H54 (cell line): ENCODE results near the gene PSORS1C1.
A peak's percentile ranks its signal among the peaks of the same experiment; 100 is the strongest.

Source experiments
- DNase-seq: peaks from one replicate; pipeline ENCODE4 v3.0.0; 2011; ENCODE audit warnings: low spot score, mixed read lengths; ENCODE audit not compliant: insufficient read length
- FAIRE-seq: peaks from 3 replicates; lab custom pipeline; 2011; peaks lifted over from hg19 to GRCh38; lab: Jason Lieb, UNC
- POLR2A ChIP-seq: IDR thresholded peaks from 2 replicates; pipeline ENCODE4 v1.6.1; 2011; ENCODE audit warnings: low read depth, mild to moderate bottlenecking, low read length

Gene PSORS1C1

GRCh38 chr6:31125586-31126363 lies 11.2 kb downstream of the PSORS1C1 start:
- DNase-seq = no peak
- no peak for FAIRE-seq
- no peak for TF ChIP-seq POLR2A

- no peak for TF ChIP-seq POLR2A
Measured at GRCh38 chr6:31126396-31127175, 12.0 kb downstream of the PSORS1C1 start.

GRCh38 chr6:31128093-31128676 lies 13.6 kb downstream of the PSORS1C1 start:
- no peak for TF ChIP-seq POLR2A
- DNase-seq (no peak), FAIRE-seq (no peak)

More at GRCh38 chr6:31126396-31127175, 12.0 kb downstream of the PSORS1C1 start:
- DNase-seq = no peak
- no peak for FAIRE-seq

GRCh38 chr6:31129130-31129529 lies 14.5 kb downstream of the PSORS1C1 start:
- TF ChIP-seq POLR2A = no peak
- FAIRE-seq = no peak
- no peak for DNase-seq

- no peak for FAIRE-seq
- no peak for TF ChIP-seq POLR2A
- DNase-seq = no peak
Measured at GRCh38 chr6:31130751-31131150, 16.2 kb downstream of the PSORS1C1 start.

- FAIRE-seq = no peak
- no peak for DNase-seq
- TF ChIP-seq POLR2A = no peak
Measured at GRCh38 chr6:31131595-31131994, 17.0 kb downstream of the PSORS1C1 start.

GRCh38 chr6:31132806-31133205 lies 18.2 kb downstream of the PSORS1C1 start:
- DNase-seq = no peak
- no peak for FAIRE-seq
- TF ChIP-seq POLR2A = no peak

GRCh38 chr6:31135710-31136109 lies 21.1 kb downstream of the PSORS1C1 start:
- FAIRE-seq (no peak), DNase-seq (no peak)
- no peak for TF ChIP-seq POLR2A

- FAIRE-seq (no peak), DNase-seq (no peak)
Measured at GRCh38 chr6:31138982-31139381, 24.4 kb downstream of the PSORS1C1 start, which contains the start of gene PSORS1C2. TSS of gene PSORS1C2 (minus strand) at chr6:31139066. CDS start at chr6:31139026, 40 bp downstream.

GRCh38 chr6:31139599-31139998 lies 25.0 kb downstream of the PSORS1C1 start:
- DNase-seq (no peak), FAIRE-seq (no peak)
- TF ChIP-seq POLR2A = no peak

More at GRCh38 chr6:31138982-31139381, 24.4 kb downstream of the PSORS1C1 start, which contains the start of gene PSORS1C2:
- TF ChIP-seq POLR2A = no peak

- TF ChIP-seq POLR2A = no peak
- FAIRE-seq (no peak), DNase-seq (no peak)
Measured at GRCh38 chr6:31140643-31141042, 26.0 kb downstream of the PSORS1C1 start.

GRCh38 chr6:31142361-31142761 lies 27.8 kb downstream of the PSORS1C1 start:
- no peak for DNase-seq
- no peak for TF ChIP-seq POLR2A
- FAIRE-seq = no peak

- FAIRE-seq (no peak), DNase-seq (peak; percentile 46)
- no peak for TF ChIP-seq POLR2A
Measured at GRCh38 chr6:31143148-31143547, 28.5 kb downstream of the PSORS1C1 start.
